Omental fat pad (tissue), 4 donors: ENCODE results near the gene AGRP. TPM values are rescaled to one million over a fixed set of nuclear protein-coding genes. Genes with fewer than 3 reads are reported as not detected.

Source experiments
- ATAC-seq: fragments of 150-250 bp; one replicate; pipeline ENCODE4 v1.9.1; 2016; ENCODE audit warnings: mild to moderate bottlenecking, moderate library complexity; ENCODE audit not compliant: low FRiP score
- DNase-seq: peaks from one replicate; pipeline ENCODE4 v3.0.0-alpha.2; 2019; ENCODE audit warnings: low spot score
- CTCF ChIP-seq, 3 donors: fragments of 450-650 bp; IDR thresholded peaks; one replicate each; pipeline ENCODE4 v1.5.1; 2016 to 2017; ENCODE audit warnings: antibody characterized with exemption in 3 of 3, mild to moderate bottlenecking in 3 of 3, moderate library complexity in 2 of 3
- total RNA-seq, 4 donors: library from RNA; depleted of rRNA; stranded (reverse); fragments of >200 nt; gene quantifications; one replicate each; pipeline ENCODE4 v1.1.0, GENCODE V29; 2016

The AGRP gene
- total RNA-seq, 4 donors from 2014 or later = not detected

DNA sequence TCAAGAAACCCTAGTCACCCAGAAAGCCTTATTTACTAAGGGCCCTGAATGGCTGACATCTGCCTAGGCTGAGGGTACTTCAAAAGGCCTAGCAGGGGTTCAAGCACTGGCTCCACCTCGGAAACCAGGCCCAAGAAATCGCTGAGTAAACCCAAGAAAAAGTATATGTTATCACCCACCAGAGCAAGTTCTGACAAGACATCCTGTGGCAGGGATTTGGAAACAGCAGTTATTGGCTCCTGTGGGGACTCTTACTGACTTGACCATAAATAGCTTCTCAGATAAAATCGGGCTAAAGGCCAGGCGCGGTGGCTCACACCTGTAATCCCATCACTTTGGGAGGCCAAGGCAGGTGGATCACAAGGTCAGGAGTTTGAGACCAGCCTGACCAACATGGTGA, 14.6 kb downstream of the AGRP start:
- ATAC-seq (no peak), DNase-seq (no peak)
- TF ChIP-seq CTCF (IDR thresholded peaks at IDR 0.05) = no peak

DNA sequence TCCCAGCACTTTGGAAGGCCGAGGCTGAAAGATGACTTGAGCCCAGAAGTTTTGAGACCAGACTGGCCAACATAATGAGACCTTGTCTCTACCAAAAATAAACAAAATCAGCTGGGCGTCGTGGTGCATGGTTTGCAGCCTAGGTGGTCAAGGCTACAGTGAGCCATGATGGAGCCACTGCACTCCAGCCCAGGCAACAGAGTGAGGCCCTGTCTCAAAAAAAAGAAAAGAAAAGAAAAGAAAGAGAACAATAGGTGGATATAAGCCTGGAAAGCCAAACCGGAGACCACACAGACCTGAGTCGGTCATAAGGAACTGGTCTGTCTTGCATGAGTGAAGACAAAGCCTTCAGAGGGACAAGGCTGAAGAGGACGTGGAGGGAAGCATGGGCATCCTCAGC, 16.8 kb downstream of the AGRP start:
- no peak for DNase-seq
- no peak for TF ChIP-seq CTCF (IDR thresholded peaks at IDR 0.05)
- no peak for ATAC-seq

DNA sequence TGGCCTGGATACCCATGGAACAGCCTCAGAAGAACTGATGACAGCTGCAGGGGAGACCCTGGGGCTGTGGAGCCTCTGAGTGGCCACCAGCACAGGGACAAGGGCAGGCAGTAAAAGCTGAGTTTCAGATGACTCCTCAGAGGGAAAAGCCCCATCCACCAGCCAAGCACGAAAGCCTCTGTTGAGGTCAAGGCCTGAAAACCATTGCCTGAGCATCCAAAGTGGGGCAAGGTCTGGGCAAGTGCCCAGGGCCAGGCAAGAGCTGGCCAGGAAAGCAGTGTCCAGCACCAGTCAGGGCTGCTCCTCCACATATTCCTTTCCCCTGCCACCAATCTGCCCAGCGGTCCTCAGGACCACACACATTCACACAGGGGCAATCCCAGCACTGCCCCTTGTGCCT, 18.8 kb downstream of the AGRP start:
- TF ChIP-seq CTCF (IDR thresholded peaks at IDR 0.05) = no peak
- no peak for ATAC-seq
- DNase-seq = no peak

GRCh38 chr16:67463691-67464090, 19.7 kb downstream of the AGRP start:
- TF ChIP-seq CTCF (IDR thresholded peaks at IDR 0.05) = no peak
- DNase-seq (no peak), ATAC-seq (no peak)

- ATAC-seq (no peak), DNase-seq (no peak)
- TF ChIP-seq CTCF (IDR thresholded peaks at IDR 0.05) = no peak
These were observed 20.3 kb downstream of the AGRP start for GRCh38 chr16:67463059-67463458.

GRCh38 chr16:67462279-67462655, 21.1 kb downstream of the AGRP start:
- ATAC-seq = no peak
- DNase-seq = no peak

More at GRCh38 chr16:67462279-67462655, 21.1 kb downstream of the AGRP start:
- no peak for TF ChIP-seq CTCF (IDR thresholded peaks at IDR 0.05)
